Measurements from ENCODE around the gene TTC39C.
"Not testable (repeated sequence)": the region's sequence is repeated elsewhere in the genome, so short reads cannot be mapped to it uniquely, and the experiment has no call there.

The TTC39C gene

DNA sequence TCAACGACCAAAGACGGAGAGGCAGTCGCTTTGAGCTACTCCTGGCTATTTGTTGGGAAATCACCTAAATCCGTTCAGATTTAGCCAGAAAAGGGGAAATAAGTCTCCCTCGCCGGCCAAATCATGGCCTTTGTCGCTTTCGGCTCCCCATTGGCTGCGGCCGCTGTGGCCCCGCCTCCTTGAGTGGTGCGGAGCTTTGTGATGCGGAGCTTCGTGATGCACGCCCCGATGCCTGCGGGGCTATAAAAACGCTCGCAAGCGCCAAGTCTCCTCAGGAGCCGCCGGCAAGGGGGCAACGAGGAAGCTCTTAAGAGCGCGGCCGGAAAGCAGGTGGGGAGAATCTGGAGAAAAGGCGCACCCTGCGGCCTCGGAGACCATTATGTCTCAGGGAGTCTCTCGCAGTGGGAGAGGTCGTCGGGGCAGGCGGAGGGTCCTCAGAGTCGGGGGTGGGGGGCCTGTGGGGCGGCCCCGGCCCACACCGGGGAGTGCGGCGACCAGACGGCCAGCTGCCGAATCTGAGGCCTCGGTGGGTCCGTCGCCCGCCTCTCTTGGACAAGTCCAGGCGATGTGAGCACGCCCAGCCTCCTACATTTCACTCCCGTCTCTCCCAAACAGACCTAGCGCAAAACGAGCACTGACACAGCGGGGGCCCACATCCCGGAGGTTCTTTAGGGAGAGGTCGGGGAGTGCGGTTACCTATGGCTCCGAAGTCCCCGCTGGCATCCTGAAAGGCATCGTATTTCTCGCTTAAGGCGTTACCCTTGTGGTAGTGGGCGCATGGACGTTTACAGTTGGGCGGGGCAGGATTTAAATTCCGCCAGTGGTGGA lies 124.4 kb downstream of the TTC39C start, which contains the start of gene CABYR:
Gene CABYR (plus strand): TSS at position 274 of the 828 bp plus-strand sequence. CDS start 4,053 bp downstream, outside the sequence.
- peak; percentile 57 to 70 for DNase-seq

DNA sequence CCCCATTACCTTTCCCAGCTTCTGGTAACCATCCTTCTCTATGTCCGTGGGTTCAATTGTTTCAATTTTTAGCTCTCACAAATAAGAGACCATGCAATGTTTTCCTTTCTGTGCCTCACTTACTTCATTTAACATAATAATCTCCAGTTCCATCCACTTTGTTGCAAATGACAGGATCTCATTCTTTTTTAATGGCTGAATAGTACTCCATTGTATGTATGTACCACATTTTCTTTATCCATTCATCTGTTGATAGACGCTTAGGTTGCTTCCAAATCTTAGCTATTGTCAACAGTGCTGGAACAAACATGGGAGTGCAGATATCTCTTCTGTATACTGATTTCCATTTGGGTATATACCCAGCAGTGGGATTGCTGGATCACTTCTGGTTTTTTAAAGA lies 126.1 kb downstream of the TTC39C start:
- DNase-seq: no peak

DNA sequence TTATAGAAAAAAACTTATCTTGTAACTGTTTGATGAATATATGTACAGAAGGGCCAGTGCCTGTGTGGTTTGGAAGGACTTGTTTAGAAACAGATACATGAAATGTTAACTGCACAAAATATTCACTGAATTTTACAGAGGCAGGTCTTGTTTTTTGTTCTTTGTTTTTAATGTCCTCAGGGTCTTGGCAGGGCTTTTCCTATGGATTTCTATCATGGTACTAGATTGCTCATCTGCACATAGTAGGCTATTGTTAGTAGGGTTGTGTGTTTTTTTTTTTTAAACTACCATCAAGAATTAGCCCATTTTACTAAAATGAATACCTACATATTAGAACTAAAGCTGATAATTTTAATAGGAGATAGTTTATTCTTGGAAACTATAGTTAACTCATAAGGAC lies 127.8 kb downstream of the TTC39C start:
- DNase-seq: no peak

DNA sequence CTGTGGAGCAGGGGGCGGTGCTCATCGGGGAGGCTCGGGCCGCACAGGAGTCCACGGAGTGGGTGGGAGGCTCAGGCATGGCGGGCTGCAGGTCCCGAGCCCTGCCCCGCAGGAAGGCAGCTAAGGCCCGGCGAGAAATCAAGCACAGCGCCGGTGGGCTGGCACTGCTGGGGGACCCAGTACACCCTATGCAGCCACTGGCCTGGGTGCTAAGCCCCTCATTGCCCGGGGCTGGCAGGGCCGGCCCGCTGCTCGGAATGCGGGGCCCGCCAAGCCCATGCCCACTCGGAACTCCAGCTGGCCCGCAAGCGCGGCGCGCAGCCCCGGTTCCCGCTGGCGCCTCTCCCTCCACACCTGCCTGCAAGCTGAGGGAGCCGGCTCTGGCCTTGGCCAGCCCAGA lies 135.0 kb downstream of the TTC39C start:
- not testable (repeated sequence) for DNase-seq

DNA sequence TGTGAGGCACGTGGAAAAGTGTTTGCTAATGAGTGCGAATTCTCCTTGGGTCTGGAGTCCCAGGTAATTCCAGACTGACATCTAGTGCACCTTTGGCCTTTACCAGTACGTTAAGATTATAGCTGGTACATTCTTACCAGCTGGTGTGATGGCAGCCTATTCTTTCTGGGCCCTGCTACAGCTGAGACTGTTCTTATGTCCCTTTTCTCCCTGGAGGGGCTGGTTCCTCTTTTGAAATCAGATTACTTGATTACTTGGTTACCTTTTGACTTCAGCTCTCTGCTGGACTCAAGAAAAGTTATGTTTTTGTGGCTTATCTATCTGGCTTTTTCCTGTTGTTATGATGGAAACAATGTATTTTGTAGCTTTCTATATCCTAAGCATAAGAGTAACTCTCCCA lies 138.8 kb downstream of the TTC39C start:
- no peak for DNase-seq

- DNase-seq: no peak
Measured at GRCh38 chr18:24157855-24158254, 143.3 kb downstream of the TTC39C start.

DNA sequence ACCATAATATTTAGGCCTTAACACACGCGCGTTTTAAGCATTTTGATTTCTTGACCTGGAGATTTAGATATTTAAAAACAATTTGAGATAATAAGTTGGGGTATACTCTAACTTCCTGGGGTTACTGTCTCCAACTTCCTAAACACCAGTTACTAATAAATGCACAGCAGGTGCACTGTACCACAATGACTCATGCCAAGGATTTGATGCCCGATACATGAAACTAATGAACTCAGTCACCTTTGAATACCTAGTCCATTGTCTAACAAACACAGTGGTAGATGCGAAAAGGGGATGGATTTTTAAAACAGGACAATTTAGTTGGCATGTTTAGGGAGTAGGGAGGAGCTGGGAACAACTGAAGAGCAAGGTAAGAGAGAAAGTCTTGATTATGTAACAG lies 145.5 kb downstream of the TTC39C start:
- DNase-seq: no peak

GRCh38 chr18:24161304-24161703 lies 146.8 kb downstream of the TTC39C start:
- no peak for DNase-seq

DNA sequence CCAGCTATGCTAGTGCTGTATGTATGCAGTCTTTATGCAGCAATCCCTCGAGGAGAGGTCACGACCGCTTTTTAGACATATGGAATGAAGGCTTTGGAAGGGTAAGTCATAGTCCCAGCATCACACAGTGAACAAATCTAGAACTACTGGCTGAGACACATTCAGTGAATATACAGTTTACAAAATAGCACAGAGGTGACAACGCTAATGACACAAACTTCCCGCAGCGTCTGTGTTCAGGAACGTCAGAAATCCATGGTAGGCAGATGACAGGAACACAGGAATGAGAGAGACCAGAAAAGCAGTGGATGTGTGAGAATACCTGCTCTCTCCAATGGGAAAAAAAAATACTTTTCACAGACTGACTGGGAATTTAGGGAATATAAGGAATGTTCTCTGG lies 153.9 kb downstream of the TTC39C start:
- DNase-seq: no peak

DNA sequence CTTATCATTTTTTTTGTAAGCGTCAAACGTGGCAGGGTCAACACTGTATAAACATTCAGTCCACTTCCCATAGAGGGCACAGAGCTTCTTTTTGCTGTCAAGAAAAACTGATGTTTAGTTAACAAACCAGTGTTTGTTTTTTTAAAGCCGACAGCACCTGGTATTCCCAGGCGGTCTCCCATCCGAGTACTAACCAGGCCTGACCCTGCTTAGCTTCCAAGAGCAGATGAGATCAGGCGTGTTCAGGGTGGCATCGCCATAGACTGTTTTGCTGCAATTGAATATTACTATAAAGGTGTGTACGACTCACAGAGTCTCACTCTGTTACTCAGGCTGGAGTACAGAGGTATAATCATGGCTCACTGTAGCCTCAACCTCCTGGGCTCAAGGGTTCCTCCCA lies 155.8 kb downstream of the TTC39C start:
- DNase-seq: no peak

- DNase-seq: no peak
Measured at GRCh38 chr18:24173997-24174396, 159.4 kb downstream of the TTC39C start.

DNA sequence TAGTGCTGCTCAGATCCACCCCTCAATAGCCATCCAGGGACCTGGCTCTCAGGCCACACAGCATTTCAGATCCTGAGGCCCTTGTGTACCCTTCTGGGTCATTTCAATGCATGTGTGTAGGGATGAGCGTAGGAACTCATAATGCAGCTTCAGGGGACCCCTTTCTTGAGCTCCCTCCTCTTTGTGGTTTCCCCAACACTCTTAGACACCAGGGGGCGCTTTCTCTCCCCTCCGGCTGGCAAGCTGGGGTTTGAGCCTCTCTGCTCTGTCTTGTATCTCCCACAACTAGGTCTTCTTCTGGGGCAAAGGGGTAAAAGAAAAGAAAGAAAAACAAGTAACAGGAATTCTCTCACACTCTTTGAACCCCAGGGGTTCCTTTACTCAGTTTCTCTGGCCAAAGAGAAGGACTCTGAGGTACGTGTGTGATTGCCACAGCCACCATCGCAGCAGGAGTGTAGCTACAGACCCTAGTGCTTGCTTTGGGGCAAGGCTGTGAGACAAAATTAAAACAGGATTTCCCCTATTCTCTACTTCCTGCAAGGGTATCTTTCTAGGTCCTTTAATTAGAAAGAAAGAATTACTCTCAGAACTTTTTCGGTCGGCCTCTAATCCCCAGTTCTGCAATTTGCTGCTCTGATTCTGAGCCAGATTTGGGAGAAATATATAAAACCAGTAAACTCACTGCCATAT lies 162.3 kb downstream of the TTC39C start:
- peak; percentile 61 to 62 for DNase-seq

- DNase-seq: no peak
Measured at GRCh38 chr18:24177499-24178133, 163.1 kb downstream of the TTC39C start.

- no peak for DNase-seq
Measured at GRCh38 chr18:24180048-24180447, 165.5 kb downstream of the TTC39C start.

GRCh38 chr18:24181806-24182205 lies 167.3 kb downstream of the TTC39C start:
- no peak for DNase-seq

Measured in stimulated activated CD4-positive, alpha-beta T cell treated with anti-CD3 and anti-CD28 coated beads, Interleukin-2, amount 100 ng/mL, for 48 hours (primary cell).